ENCODE measurements around the gene KIF1C.

KIF1C gene

DNA sequence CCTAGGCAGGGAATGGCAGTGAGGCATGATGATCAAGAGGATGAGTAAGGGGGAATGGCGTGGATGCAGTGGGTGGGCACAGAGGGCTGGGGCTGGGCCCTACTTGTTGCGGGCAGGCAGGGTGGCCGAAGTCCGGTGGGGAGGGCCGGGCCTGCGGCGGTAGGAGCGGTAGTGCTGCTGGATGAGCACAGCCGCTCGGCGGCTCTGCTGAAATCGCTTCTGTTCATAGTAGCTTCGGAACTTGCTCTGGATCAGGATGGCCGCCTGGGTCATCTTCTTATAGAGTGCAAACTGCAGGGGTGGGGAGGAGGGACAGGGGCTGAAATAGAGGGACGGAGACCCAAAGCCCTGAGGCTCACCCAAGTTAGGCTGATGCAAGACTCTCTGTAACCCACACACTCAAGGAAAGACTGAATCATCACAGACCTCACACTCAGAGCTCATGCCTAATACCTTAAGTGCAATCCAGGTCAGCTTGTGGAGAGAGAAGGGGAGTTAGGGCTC lies 28.7 kb upstream of the KIF1C start:
- peak in 1 of 2 donors; percentile 23 for DNase-seq (ENCODE audit: low read depth in 2 of 2)

DNA sequence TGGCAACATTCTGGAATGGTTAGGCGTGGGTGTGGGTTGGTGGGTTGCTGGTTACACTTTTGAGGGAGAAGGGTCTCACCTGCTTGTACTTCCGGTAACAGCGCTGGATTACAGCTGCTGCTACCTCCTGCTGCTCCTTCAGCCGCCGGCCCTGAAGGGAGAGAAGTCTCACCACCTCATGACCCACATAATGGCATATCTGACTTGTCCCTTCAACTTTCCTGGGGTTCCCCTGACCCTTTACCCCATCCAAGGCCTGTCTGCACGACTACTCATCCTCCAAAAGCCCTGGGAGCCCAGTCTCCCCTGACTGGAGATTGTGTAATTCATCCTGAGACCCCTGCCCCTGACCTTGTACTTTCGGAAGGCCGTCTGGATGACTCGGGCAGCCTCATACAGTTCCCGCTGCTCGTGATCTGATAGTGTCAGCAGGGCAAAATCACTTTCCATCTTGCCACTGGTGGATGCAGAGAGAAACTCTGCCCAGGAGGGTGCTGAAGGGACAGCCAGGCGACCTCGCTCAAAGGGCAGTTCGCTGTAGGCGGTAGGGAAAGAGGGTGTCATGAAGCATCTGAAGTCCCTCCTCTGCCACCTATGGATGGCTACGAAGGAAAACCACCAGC lies 28.1 kb upstream of the KIF1C start:
- peak; percentile 23 to 30 for DNase-seq (ENCODE audit: low read depth in 2 of 2)

GRCh38 chr17:4970273-4970672 lies 27.5 kb upstream of the KIF1C start:
- DNase-seq (ENCODE audit: low read depth in 2 of 2) = no peak

DNA sequence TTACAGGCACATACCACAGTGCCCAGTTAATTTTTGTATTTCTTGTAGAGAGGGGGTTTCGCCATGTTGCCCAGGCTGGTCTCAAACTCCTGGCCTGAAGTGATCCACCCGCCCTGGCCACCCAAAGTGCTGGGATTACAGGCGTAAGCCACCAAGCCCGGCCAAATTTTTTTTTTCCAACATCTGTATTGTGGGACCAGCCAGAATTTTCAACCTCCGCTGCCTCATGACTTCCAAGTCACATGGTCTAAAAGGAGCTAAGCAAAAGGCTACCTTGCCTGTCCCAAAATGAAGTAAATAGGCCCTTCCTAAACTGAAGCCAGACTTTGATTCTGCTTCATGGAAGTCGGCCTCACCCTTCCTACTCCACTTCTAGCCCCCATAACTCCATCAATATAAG lies 25.9 kb upstream of the KIF1C start:
- no peak for DNase-seq (ENCODE audit: low read depth in 2 of 2)

DNA sequence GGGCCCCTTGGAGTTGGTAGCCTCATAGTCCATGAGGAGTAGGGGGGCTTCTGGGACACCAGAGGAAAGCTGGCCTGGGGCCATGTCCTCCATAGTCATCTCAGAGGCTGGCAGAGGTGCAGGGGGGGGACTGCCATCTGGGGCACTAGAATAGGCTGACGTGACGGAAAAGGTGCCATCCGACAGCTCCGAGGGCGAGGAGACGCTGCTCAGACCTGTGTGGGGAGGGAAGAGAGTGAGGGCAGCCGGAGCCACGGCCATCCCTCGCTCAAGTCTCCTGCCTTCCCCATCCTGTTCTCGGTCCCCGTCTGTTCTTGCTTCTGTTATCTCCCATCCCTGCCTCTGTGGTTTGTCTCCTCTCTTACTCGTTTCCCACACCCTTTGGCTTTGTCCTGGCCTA lies 25.4 kb upstream of the KIF1C start:
- DNase-seq (ENCODE audit: low read depth in 2 of 2) = no peak

GRCh38 chr17:4972752-4973151 lies 25.0 kb upstream of the KIF1C start:
- no peak for DNase-seq (ENCODE audit: low read depth in 2 of 2)

- DNase-seq (ENCODE audit: low read depth in 2 of 2) = no peak
Measured at GRCh38 chr17:4973256-4974114, 24.3 kb upstream of the KIF1C start.

DNA sequence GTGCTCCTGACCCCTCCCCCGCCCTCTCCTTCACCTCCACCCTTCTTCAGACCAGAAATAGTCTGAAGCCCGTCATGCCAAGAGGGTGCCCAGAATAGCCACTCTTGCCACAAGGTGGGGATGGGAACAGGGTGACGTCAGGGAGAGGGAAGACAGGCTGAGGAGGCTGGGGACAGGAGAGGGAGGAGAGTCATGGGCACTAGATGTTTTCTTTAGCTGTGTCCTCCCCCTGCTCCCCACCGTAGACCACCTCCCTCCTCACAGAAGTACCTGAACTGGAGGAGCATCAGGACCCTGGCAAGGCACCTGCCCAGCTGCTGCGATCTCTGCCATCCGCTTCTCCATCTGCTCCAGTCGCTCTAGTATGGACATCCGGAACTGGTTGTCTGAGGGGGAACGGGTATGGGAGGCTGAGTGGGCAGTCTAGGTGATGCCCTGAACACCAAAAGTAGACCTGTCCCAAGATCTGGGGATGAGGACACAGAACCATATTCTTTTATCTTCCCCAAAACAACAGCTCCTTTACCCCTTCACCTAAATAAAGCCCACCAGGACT lies 23.6 kb upstream of the KIF1C start:
- no peak for DNase-seq (ENCODE audit: low read depth in 2 of 2)

GRCh38 chr17:4978726-4979125 lies 19.0 kb upstream of the KIF1C start:
- DNase-seq (ENCODE audit: low read depth in 2 of 2) = no peak

DNA sequence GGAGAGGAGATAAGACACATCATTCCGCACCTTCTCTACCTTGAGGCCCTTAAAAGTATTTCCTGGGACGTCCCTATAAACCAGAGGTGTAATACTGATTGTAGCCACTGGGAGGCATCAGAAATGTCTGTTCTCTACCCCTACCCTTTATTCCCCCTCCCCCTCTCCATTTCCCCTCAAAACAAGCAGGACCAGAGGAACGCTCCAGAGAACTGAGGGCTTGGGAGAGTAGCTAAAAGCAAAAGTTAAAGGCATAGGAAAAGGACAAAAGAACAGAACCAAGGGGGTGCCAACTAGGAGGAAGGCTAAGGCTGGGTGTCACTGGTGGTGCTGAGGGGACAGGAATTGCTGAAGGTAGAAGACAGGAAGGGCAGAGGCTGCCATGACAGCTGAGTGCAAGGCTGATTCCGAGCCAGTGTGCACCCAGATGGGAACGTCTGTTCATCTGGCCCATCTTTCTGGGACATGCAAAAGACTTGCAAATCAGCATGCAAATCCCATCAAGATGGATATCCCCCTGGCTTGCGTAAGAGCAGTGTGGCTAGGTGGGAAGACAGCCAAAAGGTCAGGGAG lies 17.0 kb upstream of the KIF1C start:
- DNase-seq (ENCODE audit: low read depth in 2 of 2) = no peak

GRCh38 chr17:4982305-4982704 lies 15.4 kb upstream of the KIF1C start:
- no peak for DNase-seq (ENCODE audit: low read depth in 2 of 2)

DNA sequence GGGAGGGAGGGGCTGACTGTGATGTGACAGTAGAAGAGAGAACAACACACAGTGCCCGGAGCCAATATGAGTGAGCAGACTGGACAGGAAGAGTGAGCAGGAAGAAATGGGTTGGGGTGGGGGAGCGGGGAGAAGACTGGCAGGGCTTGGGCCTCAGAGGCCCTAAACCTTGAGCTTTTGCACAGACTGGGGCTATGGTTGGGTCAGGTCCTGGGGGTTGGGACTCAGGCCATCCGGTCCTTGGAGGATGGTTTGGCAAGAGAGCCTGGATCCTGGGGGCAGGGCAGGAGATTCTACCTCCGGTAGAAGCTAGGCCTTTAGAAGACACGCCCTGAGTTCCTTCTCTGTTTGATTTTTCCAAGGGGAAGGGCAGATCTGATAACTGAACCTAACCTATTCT lies 11.3 kb upstream of the KIF1C start:
- DNase-seq (ENCODE audit: low read depth in 2 of 2) = no peak

DNA sequence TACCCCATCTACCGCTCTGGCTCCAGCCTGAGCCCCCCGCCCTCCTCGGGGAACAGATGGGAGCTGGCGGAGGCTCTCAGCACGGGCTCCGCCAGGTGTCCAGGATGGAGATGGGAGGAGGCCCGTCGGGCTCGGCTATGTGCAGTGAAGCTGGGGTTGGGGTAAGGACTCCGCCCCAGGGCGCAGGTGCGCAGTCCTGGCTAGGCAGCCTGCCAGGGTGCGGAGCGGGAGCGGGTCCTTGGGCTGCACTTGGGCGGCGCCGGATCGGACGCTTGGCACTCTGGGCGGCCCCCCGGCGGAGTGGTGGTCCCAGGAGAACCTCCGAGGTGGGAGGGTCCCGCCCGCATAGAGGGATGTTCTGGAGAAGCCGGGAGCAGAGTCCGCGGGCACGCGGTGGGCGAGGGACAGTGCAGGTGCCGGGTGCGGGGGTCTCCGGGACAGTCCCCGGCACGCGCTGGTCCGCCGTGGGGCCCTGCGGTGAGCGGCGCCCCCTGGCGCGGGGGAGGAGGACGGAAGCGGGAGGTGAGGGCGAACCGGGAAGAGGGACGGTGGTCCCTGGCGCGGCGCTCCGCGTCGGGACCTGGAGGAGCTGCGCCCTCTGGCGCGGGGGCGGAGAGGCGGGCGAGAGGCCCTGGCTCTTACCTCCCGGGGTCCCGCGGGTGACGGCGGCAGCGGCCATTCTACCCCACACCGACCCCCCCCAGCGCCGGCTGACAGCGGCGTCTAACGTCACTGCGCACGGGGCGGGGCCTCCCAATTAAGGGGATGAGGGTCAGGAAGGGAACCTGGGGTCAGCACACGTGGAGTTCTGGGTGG lies 10.6 kb upstream of the KIF1C start, which contains the start of gene CAMTA2:
Gene CAMTA2, minus strand, starts transcription at position 725 of the 816 bp plus-strand sequence. CDS start 1,453 bp downstream, outside the sequence.
- peak; percentile 88 to 89 for DNase-seq (ENCODE audit: low read depth in 2 of 2)

GRCh38 chr17:4987767-4988567 lies 9.8 kb upstream of the KIF1C start:
- no peak for DNase-seq (ENCODE audit: low read depth in 2 of 2)

GRCh38 chr17:4994081-4994595 lies 3.6 kb upstream of the KIF1C start:
- DNase-seq (ENCODE audit: low read depth in 2 of 2) = no peak

DNA sequence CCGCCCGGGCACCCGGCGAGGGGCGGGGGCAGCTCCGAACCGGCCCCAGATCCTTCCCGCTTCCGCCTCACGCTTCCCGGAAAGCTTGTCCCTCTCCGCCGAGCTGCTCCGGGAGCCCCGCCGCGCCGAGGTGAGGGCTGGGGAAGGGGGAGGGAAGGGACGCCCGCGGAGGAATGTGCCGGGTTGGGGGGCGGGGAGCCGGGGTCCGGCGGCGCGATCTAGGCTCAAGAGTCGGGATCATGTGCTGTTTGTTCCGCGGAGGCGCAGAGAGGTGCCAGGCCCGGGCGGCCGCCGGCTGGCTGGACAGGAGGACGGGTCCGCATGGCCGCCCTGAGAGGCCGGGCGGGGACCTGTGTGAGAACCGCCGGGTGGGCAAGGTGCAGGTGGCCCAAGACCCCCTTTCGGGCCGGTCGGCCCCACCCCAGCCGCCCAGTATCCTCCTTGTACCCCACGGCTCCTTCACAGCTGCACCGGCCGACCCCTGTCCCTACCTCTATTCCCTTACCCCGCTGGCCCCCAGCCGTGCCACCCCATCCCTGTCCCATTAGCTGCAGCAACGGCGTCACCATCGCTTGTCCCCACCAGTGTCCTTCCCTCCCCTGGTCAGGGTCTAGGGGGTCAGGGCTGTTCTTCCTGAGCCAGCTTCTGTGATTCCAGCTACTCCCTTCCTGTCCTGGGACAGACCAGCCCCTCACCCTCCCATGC lies 429 bp downstream of the KIF1C start:
- peak in 1 of 2 donors; percentile 19 for DNase-seq (ENCODE audit: low read depth in 2 of 2)

- DNase-seq (ENCODE audit: low read depth in 2 of 2) = no peak
Measured at GRCh38 chr17:4998732-4999429, 1.1 kb downstream of the KIF1C start.

- no peak for DNase-seq (ENCODE audit: low read depth in 2 of 2)
Measured at GRCh38 chr17:4999430-5000093, 1.8 kb downstream of the KIF1C start.

DNA sequence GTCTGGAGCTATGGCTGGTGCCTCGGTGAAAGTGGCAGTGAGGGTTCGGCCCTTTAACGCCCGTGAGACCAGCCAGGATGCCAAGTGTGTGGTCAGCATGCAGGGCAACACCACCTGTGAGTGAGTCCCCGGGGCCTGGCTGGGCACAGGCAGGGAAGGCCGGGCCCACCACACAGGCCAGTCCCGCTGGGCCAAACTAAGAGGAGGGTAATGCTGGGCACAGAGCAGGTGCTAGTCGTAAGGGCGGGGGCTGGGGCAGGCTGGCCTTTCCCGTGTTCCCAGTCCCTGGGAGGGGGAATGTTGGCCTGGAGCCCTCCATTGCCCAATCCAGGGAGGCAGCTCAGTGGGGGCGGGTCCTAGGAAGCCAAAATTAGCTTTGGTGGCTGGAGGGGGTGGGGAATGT lies 2.5 kb downstream of the KIF1C start:
- DNase-seq (ENCODE audit: low read depth in 2 of 2) = no peak
